IgD-negative memory B cell (primary cell): ENCODE measurements around the gene KAZN. TPM values are rescaled to one million over a fixed set of nuclear protein-coding genes. Genes with fewer than 3 reads are reported as not detected.

Source experiments
- H3K27ac Mint-ChIP-seq, 3 donors: one replicate each; pipeline ENCODE4 v1.8.0; 2020 to 2022; ENCODE audit warnings: mild to moderate bottlenecking in 3 of 3, mixed read lengths in 3 of 3, moderate library complexity in 1 of 3
- H3K27me3 Mint-ChIP-seq: one replicate; pipeline ENCODE4 v1.8.0; 2021; ENCODE audit warnings: mixed read lengths
- H3K36me3 Mint-ChIP-seq: one replicate; pipeline ENCODE4 v1.8.0; 2020; ENCODE audit warnings: mild to moderate bottlenecking, mixed read lengths
- H3K4me1 Mint-ChIP-seq, 3 donors: one replicate each; pipeline ENCODE4 v1.8.0; 2020 to 2022; ENCODE audit warnings: mixed read lengths in 3 of 3, mild to moderate bottlenecking in 1 of 3
- H3K4me3 Mint-ChIP-seq, 4 donors: one replicate each; pipeline ENCODE4 v1.8.0; 2020 to 2022; ENCODE audit warnings: mild to moderate bottlenecking in 4 of 4, mixed read lengths in 4 of 4, moderate library complexity in 3 of 4
- H3K9me3 Mint-ChIP-seq, 3 donors: one replicate each; pipeline ENCODE4 v1.8.0; 2020 to 2021; ENCODE audit warnings: mixed read lengths in 3 of 3, mild to moderate bottlenecking in 1 of 3
- polyA plus RNA-seq: library from polyadenylated mRNA; unstranded; fragments of 300-500 nt; fragmentation: Illumina TruSeq; gene quantifications from one replicate; pipeline ENCODE4 v1.2.3, GENCODE V29; 2021

KAZN gene
- polyA plus RNA-seq, 1 donor from 2014 or later, result not detected

DNA sequence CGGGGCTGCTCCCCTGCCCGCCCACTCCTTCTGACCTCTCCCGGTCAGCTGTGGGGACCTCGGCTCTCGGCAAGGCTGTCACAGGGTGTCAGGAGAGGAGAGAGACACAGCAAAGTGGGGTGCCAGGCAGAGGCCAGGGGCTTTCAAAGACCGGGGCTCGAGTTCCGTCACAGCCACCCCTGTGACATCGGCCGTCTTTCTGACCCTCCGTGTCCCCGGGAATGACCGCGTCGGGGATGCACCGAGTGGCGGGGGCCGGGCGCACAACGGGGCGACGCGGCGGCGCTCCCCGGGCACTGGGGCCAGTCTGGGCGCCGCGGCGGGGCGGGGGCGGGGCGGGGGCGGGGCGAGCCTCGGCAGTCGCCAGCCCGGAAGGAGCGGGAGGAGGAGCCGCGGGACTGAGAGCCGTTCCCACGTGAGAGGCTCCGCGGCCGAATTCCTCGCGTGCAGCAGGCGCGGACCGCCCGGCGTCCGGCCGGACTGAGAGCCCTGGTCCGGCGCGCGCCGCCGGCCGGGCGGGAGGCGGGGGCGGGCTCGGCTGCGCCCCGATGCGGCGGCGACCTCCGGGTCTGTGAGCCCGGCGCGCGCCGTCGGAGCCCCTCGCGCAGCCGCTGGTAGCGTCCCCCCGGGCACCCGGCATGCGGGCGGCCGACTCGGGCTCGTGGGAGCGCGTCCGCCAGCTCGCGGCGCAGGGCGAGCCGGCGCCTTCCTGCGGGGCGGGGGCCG is 325.4 kb downstream of the KAZN start:
- Mint-ChIP-seq H3K36me3 (no peaks in the 10 kb centered on the region), H3K27me3 (peaks cover 33% of the 10 kb centered on the region), H3K27ac (no peak overlapping the region), H3K4me1 (peaks cover 4 to 9% (median 5%) of the 10 kb centered on the region in 3 donors), H3K9me3 (no peaks in the 10 kb centered on the region), H3K4me3 (peak overlapping the region; percentile 38 to 88 (median 79))

DNA sequence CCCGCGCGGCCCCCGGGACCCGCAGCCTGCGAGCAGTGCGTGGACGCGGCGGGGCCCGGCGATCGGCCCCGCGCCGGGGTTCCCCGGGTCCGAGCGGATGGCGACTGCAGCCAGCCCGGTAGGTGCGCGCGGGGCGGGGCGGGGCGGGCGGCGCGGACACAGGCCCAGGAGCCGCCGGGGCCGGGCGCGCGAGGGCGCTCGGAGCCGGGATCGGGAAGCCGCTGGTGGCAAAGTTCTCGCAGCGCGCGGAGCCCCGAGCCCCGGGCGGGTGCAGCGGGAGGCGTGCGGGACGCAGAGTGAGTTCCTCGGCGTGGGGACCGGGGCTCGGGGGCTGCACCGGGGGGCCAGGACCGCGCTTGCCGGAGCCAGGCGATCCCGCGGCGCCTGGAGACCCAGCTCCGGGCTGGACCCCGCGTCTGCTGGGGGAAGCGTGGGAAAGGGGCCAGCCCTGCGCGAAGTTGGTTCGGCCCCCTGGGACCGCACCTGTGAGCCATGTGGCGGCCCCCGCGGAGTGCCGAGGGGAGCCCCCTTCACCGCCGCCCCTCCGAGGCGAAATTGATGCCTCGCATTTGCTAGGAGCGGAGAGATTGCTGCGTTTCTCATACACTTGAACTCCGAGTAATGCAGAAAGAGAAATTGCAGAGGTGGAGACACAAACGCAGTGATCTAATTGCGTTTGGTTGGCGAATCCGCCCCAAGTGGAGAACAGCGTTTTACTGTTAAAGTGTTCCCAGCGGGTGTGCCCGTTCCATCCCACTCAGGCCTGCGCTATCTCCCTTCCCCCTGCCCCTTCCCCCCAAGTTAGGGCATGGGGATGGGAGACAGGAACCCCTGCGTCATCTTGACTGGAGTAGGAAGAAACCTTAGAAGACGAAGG is 326.2 kb downstream of the KAZN start:
- Mint-ChIP-seq H3K36me3 (no peaks in the 10 kb centered on the region), H3K27ac (no peak overlapping the region), H3K4me3 (peak overlapping the region; percentile 0 to 81 (median 58)), H3K9me3 (no peaks in the 10 kb centered on the region), H3K4me1 (peaks cover 4 to 9% (median 5%) of the 10 kb centered on the region in 3 donors), H3K27me3 (peaks cover 32% of the 10 kb centered on the region)

DNA sequence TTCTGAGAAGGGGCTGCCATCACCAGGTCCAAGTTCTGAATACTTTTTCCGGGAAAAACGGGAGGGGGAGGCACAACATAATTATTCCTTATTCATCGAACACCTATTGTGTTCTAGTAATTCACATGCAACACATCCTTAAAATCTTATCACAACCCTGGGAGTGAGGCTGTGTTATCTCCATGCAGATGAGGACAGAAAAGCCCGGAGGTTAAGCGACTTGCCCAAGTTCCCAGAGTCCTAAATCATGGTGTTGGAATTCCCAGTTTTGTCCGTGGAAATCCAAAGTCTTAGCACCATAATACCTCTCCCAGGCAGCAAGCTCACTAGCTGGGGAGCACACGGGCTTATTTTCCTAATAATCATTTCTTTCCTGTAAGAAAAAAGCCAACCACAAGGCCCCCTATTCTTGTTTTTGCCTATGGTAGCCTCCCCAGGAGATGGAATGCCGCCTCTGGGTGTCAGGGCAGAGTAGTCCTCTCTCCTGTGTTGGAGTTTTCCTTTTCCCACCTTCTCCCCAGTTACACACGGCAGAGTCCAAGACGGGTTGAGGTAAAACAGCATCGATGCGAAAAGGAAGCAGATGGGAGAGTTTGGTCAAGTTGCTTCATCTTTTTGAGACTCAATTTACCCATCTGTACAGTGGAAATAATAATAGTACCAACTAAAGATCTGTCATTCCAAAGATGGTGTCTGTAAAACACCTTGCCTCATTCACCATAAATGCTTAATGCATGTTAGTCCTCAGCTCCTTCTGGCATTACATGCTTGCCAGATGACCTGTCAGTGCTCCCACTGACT is 327.1 kb downstream of the KAZN start:
- peaks cover 32% of the 10 kb centered on the region for H3K27me3 Mint-ChIP-seq
- H3K9me3 Mint-ChIP-seq, result no peaks in the 10 kb centered on the region
- H3K4me3 Mint-ChIP-seq, result peak overlapping the region; percentile 0 to 81 (median 58)
- H3K36me3 Mint-ChIP-seq, result no peaks in the 10 kb centered on the region
- H3K27ac Mint-ChIP-seq, result peak overlapping the region in 1 of 3 donors; percentile 4
- peaks cover 4 to 9% (median 5%) of the 10 kb centered on the region in 3 donors for H3K4me1 Mint-ChIP-seq

DNA sequence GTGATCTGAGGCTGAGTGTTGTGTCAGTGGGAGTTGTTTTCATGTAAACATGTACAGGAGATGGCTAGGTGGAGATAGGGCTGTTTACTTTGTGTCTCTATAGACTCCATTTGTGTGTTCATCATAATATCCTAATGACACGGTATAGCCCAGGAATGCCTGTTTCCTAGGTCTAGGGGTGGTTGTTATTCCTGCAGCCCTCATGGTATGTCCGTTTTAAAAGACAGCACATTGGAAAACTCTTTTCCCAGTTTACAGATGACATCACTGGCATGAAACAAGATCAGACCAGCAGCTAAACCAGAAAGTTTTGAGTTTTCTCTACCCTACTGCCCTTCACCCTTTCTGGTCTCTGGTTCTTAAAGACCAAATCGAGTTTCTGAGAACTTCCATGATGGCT is 327.7 kb downstream of the KAZN start:
- peaks cover 33% of the 10 kb centered on the region for H3K27me3 Mint-ChIP-seq
- H3K9me3 Mint-ChIP-seq, result no peaks in the 10 kb centered on the region
- H3K36me3 Mint-ChIP-seq, result no peaks in the 10 kb centered on the region
- no peak overlapping the region for H3K27ac Mint-ChIP-seq
- peak overlapping the region in 3 of 4 donors; percentile 0 to 38 (median 10) for H3K4me3 Mint-ChIP-seq
- H3K4me1 Mint-ChIP-seq, result peaks cover 4 to 9% (median 5%) of the 10 kb centered on the region in 3 donors

DNA sequence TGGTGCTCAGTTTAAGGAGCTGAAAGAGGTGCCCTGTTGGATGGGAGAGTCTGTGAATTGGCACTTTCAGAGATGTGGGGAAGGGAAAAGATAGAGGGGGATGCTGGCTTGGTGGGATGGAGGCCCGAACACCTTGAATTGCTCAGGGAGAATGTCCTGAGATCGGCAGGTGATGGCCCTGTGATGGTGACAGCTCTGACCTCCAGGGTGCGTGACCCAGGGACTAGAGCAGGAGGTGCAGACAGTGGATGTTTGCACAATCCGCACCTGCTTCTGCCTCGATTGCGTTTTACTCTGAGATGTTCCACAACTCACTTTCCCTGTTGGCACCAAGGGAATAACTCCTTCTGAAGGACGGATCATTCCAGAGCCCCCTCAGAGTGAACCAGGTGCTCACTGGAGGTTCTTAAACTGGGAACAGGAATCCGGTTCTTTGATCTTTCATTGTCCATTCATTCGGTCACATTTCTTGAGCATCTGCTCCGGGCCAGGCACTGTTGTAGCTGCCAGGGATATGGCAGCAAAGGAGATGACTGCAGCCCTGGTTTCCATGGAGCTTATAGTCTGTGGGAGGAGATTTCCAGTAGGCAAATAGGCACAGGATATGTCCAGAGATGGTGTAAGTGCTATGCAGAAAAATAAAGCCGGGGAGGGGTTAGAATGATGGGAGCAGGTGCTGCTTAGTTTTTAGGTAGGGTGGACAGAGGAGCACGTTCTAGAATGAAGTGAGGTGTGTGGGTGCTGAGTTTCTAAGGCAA is 328.5 kb downstream of the KAZN start:
- Mint-ChIP-seq H3K27ac (no peak overlapping the region), H3K27me3 (peaks cover 33% of the 10 kb centered on the region), H3K36me3 (no peaks in the 10 kb centered on the region), H3K4me1 (peaks cover 4 to 9% (median 5%) of the 10 kb centered on the region in 3 donors), H3K4me3 (peak overlapping the region in 2 of 4 donors; percentile 12 to 37), H3K9me3 (no peaks in the 10 kb centered on the region)

DNA sequence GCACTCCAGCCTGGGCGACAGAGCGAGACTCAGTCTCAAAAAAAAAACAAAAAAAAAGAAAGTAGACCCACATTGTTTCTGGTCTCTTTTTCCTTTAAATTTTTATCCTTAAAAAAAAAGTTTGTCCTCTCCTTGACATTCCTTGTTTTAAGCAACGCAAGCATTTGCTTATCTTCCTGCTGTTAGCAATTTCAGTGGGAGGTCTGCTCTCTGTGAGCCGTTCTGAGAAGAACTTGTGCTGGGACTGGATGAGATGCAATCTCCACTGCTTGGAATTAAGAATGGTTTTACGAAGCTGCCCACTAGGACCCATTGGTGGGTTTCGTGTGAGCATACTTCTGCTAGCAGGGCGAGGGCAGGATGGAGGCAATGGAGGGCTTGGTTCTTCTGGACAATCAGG is 329.9 kb downstream of the KAZN start:
- peaks cover 4 to 8% (median 5%) of the 10 kb centered on the region in 3 donors for H3K4me1 Mint-ChIP-seq
- H3K36me3 Mint-ChIP-seq, result no peaks in the 10 kb centered on the region
- peaks cover 27% of the 10 kb centered on the region for H3K27me3 Mint-ChIP-seq
- H3K9me3 Mint-ChIP-seq, result no peaks in the 10 kb centered on the region
- H3K4me3 Mint-ChIP-seq, result peak overlapping the region in 1 of 4 donors; percentile 48
- H3K27ac Mint-ChIP-seq, result no peak overlapping the region

DNA sequence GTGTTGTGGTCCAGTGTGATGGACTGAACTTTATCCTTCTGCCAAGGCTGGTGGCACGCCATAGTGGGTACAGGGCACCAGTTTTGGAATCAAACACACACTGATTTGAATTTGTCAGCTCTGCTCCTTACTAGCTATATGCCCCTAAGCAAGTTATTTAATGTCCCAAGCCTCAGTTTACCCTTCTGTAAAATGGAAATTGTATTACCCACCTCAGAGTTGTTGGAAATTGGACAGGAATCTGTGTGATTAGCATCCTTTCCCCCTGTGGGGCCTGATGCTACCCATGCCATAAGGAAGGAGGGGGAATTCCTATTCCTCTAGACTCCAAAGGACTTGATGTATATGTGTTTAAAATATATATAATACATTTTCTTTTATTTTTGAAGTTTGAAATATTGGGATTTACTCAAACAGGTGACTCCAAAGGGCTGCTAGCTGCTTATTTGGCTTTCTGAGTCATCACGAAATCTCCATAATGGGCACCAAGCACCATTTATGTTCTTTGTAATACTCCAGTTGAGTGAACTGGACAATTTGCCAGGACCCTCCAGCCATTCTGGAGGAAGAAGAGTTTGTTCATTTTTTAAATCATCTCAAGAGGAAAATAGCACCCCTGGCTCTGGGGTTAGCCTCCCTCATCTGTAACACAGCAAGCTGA is 330.5 kb downstream of the KAZN start:
- Mint-ChIP-seq H3K9me3 (no peaks in the 10 kb centered on the region), H3K4me3 (peak overlapping the region in 2 of 4 donors; percentile 48 to 72), H3K27ac (peak overlapping the region in 1 of 3 donors; percentile 47), H3K4me1 (peaks cover 4 to 5% (median 4%) of the 10 kb centered on the region in 3 donors), H3K36me3 (no peaks in the 10 kb centered on the region), H3K27me3 (peaks cover 25% of the 10 kb centered on the region)

DNA sequence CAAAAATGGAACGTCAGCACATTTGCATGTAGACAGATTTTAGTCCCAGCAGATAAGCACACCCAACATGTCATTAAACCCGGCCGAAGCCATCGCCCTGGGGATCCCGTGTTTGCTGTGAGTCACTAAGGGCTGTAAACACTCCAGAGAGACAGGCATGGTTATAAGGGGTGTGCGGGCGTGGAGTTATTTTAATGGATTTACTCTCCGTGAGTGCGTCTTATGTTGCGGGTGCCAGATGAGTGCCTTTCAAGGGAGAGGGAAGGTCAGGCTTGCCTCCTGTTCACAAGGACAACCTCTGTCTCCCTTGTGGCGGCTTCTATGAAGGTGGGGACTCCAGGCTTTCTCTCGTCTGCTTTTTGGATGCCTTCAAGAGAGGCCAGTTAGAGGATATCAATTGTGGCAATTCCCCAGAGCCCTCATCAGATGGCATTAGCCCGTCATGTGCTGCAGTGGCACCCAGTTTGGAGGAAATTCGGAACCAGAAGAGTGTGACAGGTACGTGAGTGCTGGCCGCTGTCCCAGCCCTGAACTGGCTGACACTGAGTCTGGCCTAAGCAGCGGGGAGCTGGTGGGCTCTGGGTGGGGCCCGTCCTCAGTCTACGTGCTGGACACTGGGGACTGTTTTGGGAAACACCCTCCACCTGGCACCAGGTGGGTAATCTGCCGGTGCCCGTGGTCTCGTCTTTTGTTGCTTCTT is 331.2 kb downstream of the KAZN start:
- H3K36me3 Mint-ChIP-seq, result no peaks in the 10 kb centered on the region
- peak overlapping the region in 1 of 3 donors; percentile 47 for H3K27ac Mint-ChIP-seq
- H3K4me3 Mint-ChIP-seq, result no peak overlapping the region
- peaks cover 4 to 5% (median 4%) of the 10 kb centered on the region in 3 donors for H3K4me1 Mint-ChIP-seq
- H3K9me3 Mint-ChIP-seq, result no peaks in the 10 kb centered on the region
- peaks cover 25% of the 10 kb centered on the region for H3K27me3 Mint-ChIP-seq

DNA sequence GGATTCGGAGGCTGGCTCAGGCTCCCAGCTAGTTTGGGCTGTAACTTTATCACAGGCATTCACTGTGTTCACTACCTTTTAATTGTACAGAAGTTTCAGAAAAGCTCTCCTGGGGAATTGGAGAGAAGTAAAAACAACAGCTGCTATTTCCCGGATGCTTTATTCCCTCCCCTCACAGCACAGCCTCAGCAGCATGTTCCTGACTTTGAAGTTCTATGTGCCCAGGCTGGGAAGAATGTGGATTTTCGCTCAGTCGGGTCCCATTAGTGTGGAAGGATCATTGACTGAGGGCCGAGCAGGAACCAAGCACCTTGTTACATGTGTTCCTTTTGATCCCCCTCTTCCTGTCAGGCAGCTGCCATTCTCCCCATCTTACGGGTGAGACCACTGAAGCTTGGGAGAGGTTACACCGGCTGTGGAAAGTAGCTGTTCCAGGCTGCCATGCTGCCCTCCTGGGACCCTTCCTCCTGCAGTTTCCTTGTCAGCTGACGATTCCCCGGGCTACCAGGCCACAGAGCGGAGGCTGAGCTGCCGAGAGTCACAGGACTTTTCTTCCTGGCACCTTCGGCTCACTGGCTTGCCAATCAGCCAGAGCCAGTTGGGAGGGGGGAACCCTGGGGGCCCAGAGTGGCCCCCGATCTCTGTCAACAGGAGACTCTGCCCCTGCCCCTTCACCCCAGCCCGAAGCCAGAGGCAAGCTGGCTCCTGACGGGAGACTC is 331.9 kb downstream of the KAZN start:
- Mint-ChIP-seq H3K4me1 (peaks cover 0 to 2% (median 0%) of the 10 kb centered on the region in 3 donors), H3K27me3 (peaks cover 19% of the 10 kb centered on the region), H3K36me3 (no peaks in the 10 kb centered on the region), H3K9me3 (no peaks in the 10 kb centered on the region), H3K27ac (no peak overlapping the region), H3K4me3 (no peak overlapping the region)

DNA sequence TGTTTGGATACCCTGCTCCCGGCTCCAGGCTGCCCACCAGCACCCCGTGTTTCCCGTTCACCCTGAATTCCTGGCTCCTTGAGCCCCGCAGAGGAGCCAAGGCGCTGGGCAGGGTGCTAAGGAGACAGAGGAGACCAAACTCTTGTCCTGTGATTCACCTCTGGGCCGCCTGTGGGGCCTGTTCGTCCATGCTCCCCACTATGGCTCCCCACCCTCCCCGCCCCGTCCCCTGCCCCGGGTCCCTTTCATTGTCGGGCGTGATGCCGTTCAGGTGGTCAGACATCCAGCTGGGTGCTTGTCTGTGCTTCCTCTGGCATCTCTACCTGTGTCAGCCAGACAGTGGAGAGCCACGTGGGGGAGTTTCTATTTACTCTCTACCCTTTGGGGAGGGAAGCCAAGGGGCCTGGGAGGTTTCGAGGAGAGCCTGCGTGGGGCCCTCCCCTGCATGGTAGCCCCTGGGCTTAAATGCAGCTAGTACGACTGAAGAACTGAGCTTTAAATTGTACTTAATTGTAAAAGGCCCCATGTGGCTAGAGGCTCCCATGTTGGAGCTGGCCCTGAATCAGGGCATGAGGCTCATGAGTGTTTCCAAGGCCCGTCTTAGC is 333.7 kb downstream of the KAZN start:
- H3K36me3 Mint-ChIP-seq, result no peaks in the 10 kb centered on the region
- no peak overlapping the region for H3K27ac Mint-ChIP-seq
- peaks cover 0 to 2% (median 0%) of the 10 kb centered on the region in 3 donors for H3K4me1 Mint-ChIP-seq
- peaks cover 0 to 3% (median 0%) of the 10 kb centered on the region in 3 donors for H3K9me3 Mint-ChIP-seq
- H3K27me3 Mint-ChIP-seq, result peaks cover 8% of the 10 kb centered on the region
- H3K4me3 Mint-ChIP-seq, result no peak overlapping the region

DNA sequence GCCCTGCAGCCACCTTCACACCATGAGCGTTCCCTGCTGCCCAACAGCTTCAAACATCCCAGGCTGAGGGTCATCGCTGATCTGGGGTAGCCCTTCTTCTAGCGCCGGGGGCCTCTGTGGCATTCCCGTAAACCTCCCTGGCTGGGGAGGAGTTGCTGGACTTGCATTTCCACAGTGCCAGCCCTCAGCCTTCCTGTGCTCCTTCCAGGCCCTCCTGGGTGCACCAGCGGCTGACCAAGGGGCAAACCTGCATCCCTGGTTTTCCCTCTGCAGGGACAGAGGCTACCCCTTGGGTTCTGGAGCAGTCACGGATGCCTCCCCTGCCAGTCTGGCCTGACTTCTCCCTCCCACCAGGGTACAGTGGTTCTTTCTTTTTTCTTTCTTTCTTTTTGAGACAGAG is 336.4 kb downstream of the KAZN start:
- Mint-ChIP-seq H3K4me3 (no peak overlapping the region), H3K36me3 (no peaks in the 10 kb centered on the region), H3K27me3 (peaks cover 5% of the 10 kb centered on the region), H3K27ac (no peak overlapping the region), H3K9me3 (peaks cover 0 to 3% (median 0%) of the 10 kb centered on the region in 3 donors), H3K4me1 (peaks cover 0 to 2% (median 0%) of the 10 kb centered on the region in 3 donors)

DNA sequence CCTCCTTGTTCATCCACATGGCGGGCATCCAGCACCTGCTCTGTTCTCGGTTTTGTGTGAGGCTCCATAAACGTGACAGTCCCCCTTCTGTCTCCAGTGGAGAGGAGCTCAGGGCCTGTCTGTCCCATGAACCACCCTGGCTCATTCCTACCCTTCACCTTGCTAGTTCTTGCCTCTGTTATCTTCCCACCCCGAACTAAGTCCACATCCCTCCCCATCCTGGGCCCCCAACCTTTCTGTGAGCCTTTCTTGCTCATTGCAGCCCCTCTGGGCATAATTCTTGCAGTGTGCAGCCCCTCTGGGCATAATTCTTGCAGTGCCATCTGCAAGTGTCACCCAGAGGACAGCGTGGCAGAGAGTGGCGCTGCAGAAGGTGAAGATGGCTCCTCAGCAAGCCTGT is 338.3 kb downstream of the KAZN start:
- peaks cover 0 to 2% (median 0%) of the 10 kb centered on the region in 3 donors for H3K4me1 Mint-ChIP-seq
- peaks cover 0 to 3% (median 0%) of the 10 kb centered on the region in 3 donors for H3K9me3 Mint-ChIP-seq
- H3K4me3 Mint-ChIP-seq, result no peak overlapping the region
- H3K27me3 Mint-ChIP-seq, result peaks cover 3% of the 10 kb centered on the region
- H3K36me3 Mint-ChIP-seq, result no peaks in the 10 kb centered on the region
- no peak overlapping the region for H3K27ac Mint-ChIP-seq
